HEK293T (cell line): ENCODE results near the gene CCDC137.

ENCODE experiments used
- CTCF ChIA-PET: fragments of 350-600 bp; formaldehyde crosslinking; extraction: SDS; loops from one replicate; lab custom pipeline; 2021; ENCODE audit warnings: antibody characterized with exemption, inconsistent platforms; lab: Yijun Ruan, JAX
- POLR2A ChIA-PET: fragments of 350-600 bp; formaldehyde crosslinking; extraction: SDS; loops from one replicate; lab custom pipeline; 2020; ENCODE audit warnings: antibody characterized with exemption, inconsistent platforms; lab: Yijun Ruan, JAX
- DNase-seq: peaks from one replicate; pipeline ENCODE4 v3.0.0; 2012; ENCODE audit warnings: mixed read lengths; ENCODE audit errors: extremely low spot score
- ARNT ChIP-seq: fragments of 450-650 bp; IDR thresholded peaks from 2 replicates; pipeline ENCODE4 v1.6.1; 2017; ENCODE audit warnings: mild to moderate bottlenecking
- BHLHE40 ChIP-seq: fragments of 450-650 bp; IDR thresholded peaks from 2 replicates; pipeline ENCODE4 v1.6.1; 2016; ENCODE audit warnings: mild to moderate bottlenecking, moderate library complexity, borderline replicate concordance
- CTBP1 ChIP-seq: fragments of 450-650 bp; IDR thresholded peaks from 2 replicates; pipeline ENCODE4 v1.6.1; 2016; ENCODE audit warnings: borderline replicate concordance
- ELF4 ChIP-seq: fragments of 450-650 bp; IDR thresholded peaks from 2 replicates; pipeline ENCODE4 v1.6.1; 2017; ENCODE audit warnings: antibody characterized with exemption
- FOXK2 ChIP-seq: fragments of 450-650 bp; IDR thresholded peaks from 2 replicates; pipeline ENCODE4 v1.6.1; 2016; ENCODE audit warnings: mild to moderate bottlenecking
- FOXM1 ChIP-seq: fragments of 450-650 bp; IDR thresholded peaks from 2 replicates; pipeline ENCODE4 v1.6.1; 2017; ENCODE audit warnings: mild to moderate bottlenecking, borderline replicate concordance
- HDGF ChIP-seq: fragments of 450-650 bp; IDR thresholded peaks from 2 replicates; pipeline ENCODE4 v1.6.1; 2017; ENCODE audit warnings: antibody characterized with exemption, borderline replicate concordance
- L3MBTL2 ChIP-seq: fragments of 450-650 bp; conservative IDR thresholded peaks from 2 replicates; pipeline ENCODE4 v1.6.1; 2016; ENCODE audit warnings: mild to moderate bottlenecking
- LEF1 ChIP-seq: fragments of 450-650 bp; IDR thresholded peaks from 2 replicates; pipeline ENCODE4 v1.6.1; 2017; ENCODE audit warnings: mild to moderate bottlenecking, borderline replicate concordance
- NFRKB ChIP-seq: fragments of 450-650 bp; IDR thresholded peaks from 2 replicates; pipeline ENCODE4 v1.6.1; 2016; ENCODE audit warnings: mild to moderate bottlenecking, moderate library complexity
- SP1 ChIP-seq: fragments of 450-650 bp; IDR thresholded peaks from 2 replicates; pipeline ENCODE4 v1.6.1; 2017
- SUZ12 ChIP-seq: fragments of 450-650 bp; IDR thresholded peaks from 2 replicates; pipeline ENCODE4 v1.6.1; 2016; ENCODE audit warnings: mild to moderate bottlenecking
- TARDBP ChIP-seq: fragments of 450-650 bp; IDR thresholded peaks from 2 replicates; pipeline ENCODE4 v1.6.1; 2016
- ZNF384 ChIP-seq: fragments of 450-650 bp; IDR thresholded peaks from 2 replicates; pipeline ENCODE4 v1.6.1; 2016
- TF ChIP-seq, protein P1 (sequence below): fragments of 450-650 bp; IDR thresholded peaks from 2 replicates; pipeline ENCODE4 v1.6.1; 2016

Gene CCDC137

DNA sequence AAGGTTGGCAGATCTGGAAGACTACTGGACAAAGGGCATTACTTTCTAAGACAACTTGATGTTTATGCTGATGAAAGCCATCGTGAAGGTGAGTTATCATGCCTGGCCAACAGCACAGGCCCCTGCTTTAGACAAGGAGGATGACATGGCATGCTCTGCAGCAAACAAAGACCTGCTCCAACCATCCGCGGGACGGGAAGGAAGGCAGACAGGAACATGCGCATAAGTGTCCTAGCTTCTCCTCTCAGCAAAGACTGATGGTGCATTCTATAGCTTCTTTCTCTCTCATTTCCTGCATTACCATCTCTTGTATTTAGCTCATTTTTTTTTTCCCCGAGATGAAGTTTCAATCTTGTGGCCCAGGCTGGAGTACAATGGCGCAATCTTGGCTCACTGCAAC lies 35.1 kb upstream of the CCDC137 start:
- TF ChIP-seq SP1 (no peak), ZNF384 (no peak), TARDBP (no peak), LEF1 (no peak), BHLHE40 (no peak), SUZ12 (no peak), FOXM1 (no peak), NFRKB (no peak), FOXK2 (no peak), L3MBTL2 (no peak), ELF4 (no peak), CTBP1 (no peak)
- TF ChIP-seq, protein P1, sequence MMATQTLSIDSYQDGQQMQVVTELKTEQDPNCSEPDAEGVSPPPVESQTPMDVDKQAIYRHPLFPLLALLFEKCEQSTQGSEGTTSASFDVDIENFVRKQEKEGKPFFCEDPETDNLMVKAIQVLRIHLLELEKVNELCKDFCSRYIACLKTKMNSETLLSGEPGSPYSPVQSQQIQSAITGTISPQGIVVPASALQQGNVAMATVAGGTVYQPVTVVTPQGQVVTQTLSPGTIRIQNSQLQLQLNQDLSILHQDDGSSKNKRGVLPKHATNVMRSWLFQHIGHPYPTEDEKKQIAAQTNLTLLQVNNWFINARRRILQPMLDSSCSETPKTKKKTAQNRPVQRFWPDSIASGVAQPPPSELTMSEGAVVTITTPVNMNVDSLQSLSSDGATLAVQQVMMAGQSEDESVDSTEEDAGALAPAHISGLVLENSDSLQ, result no peak
- ChIA-PET POLR2A (interaction anchor here (0.6 to 1.5 kb wide), 2 partner anchors 8 to 41 kb away, joined by 3 read pairs; no protein-coding TSS in a partner anchor), CTCF (interaction anchor here (0.6 kb wide), 1 partner anchor 37 kb away, joined by 4 read pairs; no protein-coding TSS in a partner anchor)
- no peak for DNase-seq

DNA sequence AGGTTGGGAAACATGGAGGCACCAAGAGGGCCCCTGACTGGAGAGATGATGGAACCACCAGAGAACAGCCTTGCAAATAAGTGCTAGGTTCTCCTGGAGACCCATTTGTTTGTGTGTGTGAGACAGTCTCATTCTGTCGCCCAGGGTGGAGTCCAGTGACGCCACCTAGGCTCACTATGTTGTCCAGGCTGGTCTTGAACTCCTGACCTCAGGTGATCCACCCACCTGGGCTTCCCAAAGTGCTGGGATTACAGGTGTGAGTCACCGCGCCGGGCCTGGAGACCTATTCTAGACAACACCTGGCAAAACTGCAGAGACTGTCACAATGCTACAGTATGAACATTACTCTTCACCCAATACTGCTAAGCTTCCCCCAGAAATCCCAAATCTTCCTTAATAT lies 31.1 kb upstream of the CCDC137 start:
- CTCF ChIA-PET, result no interaction called here
- POLR2A ChIA-PET, result no interaction called here
- DNase-seq, result no peak
- no peak for TF ChIP-seq FOXM1
- no peak for TF ChIP-seq ZNF384
- TF ChIP-seq SUZ12, result no peak
- no peak for TF ChIP-seq ARNT
- no peak for TF ChIP-seq HDGF
- no peak for TF ChIP-seq LEF1
- no peak for TF ChIP-seq TARDBP
- TF ChIP-seq BHLHE40, result no peak
- TF ChIP-seq, protein P1, result no peak
- TF ChIP-seq SP1, result no peak
- TF ChIP-seq L3MBTL2, result no peak
- TF ChIP-seq ELF4, result no peak
- TF ChIP-seq NFRKB, result no peak
- TF ChIP-seq FOXK2, result no peak

DNA sequence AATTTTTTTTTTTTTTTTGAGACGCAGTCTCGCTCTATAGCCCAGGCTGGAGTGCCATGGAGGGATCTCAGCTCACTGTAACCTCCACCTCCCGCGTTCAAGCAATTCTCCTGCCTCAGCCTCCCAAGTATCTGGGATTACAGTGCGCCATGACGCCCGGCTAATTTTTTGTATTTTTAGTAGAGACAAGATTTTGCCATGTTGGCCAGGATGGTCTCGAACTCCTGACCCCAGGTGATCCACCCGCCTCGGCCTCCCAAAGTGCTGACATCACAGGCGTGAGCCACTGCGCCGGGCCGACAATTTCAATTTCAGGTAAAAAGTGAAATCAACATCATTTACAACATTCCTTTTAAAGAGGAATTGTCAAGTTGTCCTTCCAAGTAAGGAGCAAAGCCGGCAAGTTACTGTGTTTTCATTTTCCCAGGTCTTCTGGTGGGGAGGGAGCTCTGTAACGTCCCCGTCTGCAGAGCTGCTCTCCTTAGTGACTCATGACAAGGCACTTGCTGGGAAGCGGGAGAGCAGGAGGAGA lies 30.5 kb upstream of the CCDC137 start:
- no peak for DNase-seq
- ChIA-PET POLR2A (interaction anchor here (0.6 to 1.6 kb wide), 6 partner anchors 11 to 241 kb away, joined by 3 to 7 read pairs (median 4); partner anchors contain the start of genes ARL16, BAHCC1, CCDC137 and HGS), CTCF (no interaction called here)
- TF ChIP-seq L3MBTL2 (no peak), ELF4 (no peak), FOXK2 (no peak), CTBP1 (no peak), HDGF (no peak), ARNT (no peak), FOXM1 (no peak), SUZ12 (no peak), SP1 (no peak), LEF1 (no peak)
- TF ChIP-seq, protein P1, result no peak

DNA sequence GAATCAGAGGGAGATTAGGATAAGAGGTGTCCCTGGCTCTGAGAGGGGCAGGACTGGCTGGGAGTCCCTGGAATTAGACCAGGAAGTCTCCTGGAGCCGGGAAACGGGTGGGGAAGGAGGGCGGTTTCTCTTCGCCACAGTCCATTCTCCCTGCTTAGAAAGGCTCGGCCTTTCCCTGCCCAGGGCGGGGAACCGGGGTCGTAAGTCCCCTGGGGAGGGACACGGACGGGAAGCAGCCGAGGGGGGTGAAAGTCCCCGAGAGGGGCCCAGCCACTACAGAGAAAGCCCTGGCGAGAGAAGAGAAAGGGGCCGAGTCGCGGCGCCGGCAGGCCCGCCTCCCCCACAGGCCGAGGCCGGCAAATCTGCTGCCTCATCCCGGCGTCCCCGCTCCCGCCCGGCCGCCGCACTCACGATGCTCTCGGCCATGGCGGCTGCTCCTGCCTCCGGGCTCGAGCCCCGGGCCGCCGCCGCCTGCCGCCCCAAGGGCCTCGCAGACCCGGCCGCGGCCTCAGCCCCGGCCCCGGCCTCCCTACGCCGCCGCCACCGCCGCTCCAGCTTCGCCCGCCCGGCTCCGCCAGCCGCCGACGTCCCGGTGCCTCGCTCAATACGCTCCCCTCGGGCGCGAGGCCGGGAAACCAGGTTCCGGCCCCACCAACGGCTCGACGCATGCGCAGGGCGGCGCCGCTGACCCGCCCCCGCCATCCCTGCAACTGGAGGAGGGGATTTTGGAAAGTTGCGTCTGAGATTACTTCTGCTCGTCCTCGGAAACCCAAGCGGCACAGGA lies 29.8 kb upstream of the CCDC137 start, which contains the start of the genes NPLOC4 and TSPAN10:
Gene NPLOC4 (minus strand): TSS at position 608 of the 784 bp plus-strand sequence. CDS start 182 bp downstream, at position 426.
Gene TSPAN10 (plus strand): TSS at position 692 of the 784 bp plus-strand sequence. CDS start 5,217 bp downstream, outside the sequence.
- ChIA-PET CTCF (no interaction called here), POLR2A (interaction anchor here (0.6 to 1.6 kb wide), 6 partner anchors 12 to 242 kb away, joined by 3 to 7 read pairs (median 4); partner anchors contain the start of genes ARL16, BAHCC1, CCDC137 and HGS)
- peak; percentile 98 for DNase-seq
- TF ChIP-seq, protein P1, result no peak
- TF ChIP-seq ARNT (peak; percentile 84), LEF1 (peak; percentile 44; the same call in 1 of the 2 replicates), FOXM1 (peak; percentile 85; the same call in 1 of the 2 replicates), CTBP1 (peak; percentile 52; the same call in 1 of the 2 replicates)

DNA sequence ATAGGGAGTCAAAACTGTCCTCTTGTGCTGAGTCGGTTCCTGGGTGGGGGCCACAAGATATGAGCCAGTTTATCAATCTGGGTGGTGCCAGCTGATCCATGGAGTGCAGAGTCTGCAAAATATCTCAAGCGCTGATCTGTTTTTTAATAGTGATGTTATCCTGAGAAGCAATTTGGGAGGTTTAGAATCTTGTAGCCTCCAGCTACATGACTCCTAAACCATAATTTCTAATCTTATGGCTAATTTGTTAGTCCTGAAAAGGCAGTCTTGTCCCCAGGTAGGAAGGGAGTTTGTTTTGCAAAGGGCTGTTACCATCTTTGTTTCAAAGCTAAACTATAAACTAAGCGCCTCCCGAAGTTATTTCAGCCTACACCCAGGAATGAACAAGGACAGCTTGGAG lies 27.9 kb upstream of the CCDC137 start:
- TF ChIP-seq ZNF384 (no peak), TARDBP (no peak), ELF4 (no peak), FOXK2 (no peak)
- ChIA-PET CTCF (no interaction called here), POLR2A (interaction anchor here (0.6 kb wide), 1 partner anchor 294 kb away, joined by 3 read pairs; no protein-coding TSS in a partner anchor)
- DNase-seq, result no peak
